Measurements from ENCODE around the gene OSBP2.

The OSBP2 gene

DNA sequence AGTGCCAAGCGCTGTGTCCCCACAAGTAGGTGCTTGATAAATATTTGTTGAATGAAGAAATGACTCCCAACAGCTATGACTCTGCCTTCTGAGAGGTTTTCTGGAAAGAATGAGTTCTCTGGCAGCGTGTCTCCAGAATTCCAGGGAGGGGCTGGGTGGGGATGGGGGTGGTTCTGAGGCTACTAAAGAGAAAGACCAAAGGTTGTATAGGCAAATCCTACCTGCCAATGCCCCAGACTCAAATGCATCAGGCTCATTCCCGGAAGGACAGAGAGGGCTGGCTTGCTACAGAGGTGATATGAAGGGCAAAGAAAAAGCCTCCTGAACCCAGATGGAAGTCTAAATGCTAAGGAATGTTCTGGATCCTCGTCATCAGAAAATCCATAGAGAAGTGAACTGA lies 28.9 kb upstream of the OSBP2 start:
- DNase-seq (ENCODE audit: low read depth) = no peak
- no peak overlapping the region for H3K4me3 ChIP-seq (ENCODE audit: low read depth, low read length)
- TF ChIP-seq, protein P1, sequence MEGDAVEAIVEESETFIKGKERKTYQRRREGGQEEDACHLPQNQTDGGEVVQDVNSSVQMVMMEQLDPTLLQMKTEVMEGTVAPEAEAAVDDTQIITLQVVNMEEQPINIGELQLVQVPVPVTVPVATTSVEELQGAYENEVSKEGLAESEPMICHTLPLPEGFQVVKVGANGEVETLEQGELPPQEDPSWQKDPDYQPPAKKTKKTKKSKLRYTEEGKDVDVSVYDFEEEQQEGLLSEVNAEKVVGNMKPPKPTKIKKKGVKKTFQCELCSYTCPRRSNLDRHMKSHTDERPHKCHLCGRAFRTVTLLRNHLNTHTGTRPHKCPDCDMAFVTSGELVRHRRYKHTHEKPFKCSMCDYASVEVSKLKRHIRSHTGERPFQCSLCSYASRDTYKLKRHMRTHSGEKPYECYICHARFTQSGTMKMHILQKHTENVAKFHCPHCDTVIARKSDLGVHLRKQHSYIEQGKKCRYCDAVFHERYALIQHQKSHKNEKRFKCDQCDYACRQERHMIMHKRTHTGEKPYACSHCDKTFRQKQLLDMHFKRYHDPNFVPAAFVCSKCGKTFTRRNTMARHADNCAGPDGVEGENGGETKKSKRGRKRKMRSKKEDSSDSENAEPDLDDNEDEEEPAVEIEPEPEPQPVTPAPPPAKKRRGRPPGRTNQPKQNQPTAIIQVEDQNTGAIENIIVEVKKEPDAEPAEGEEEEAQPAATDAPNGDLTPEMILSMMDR (IDR thresholded peaks at IDR 0.05; ENCODE audit: control insufficient read depth, extremely low read depth, insufficient read depth) = no peak

DNA sequence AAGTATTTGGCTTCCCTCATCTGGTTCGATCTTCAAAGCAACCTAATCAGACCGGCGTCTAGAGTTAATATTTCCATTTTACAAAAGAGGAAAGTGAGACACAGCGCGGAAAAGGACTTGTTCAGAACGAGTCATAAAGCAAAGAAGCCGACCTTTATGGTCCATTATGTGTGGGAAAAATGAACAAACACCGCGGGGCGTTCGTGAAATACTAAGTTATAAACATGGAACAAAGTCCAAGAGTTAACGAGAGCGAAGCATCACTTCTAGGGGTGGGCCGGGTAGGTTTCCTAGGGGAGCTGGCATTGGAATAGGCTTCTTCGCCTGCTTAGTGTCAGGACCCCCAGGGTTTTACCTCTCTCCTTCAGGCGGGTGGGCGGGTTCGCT lies 27.6 kb upstream of the OSBP2 start:
- TF ChIP-seq, protein P1 (IDR thresholded peaks at IDR 0.05; ENCODE audit: control insufficient read depth, extremely low read depth, insufficient read depth) = no peak
- no peak for DNase-seq (ENCODE audit: low read depth)
- H3K4me3 ChIP-seq (ENCODE audit: low read depth, low read length) = peak overlapping the region; percentile 60

- DNase-seq (ENCODE audit: low read depth) = peak; percentile 49
- H3K4me3 ChIP-seq (ENCODE audit: low read depth, low read length) = peak within 1 kb of the TSS; percentile 60
- TF ChIP-seq, protein P1 (IDR thresholded peaks at IDR 0.05; ENCODE audit: control insufficient read depth, extremely low read depth, insufficient read depth) = no peak
These were observed 26.9 kb upstream of the OSBP2 start, which contains the start of gene DUSP18 for GRCh38 chr22:30667494-30668385. Gene DUSP18, minus strand, starts transcription at chr22:30667875. Its CDS starts 3,872 bp downstream, at chr22:30664003.

DNA sequence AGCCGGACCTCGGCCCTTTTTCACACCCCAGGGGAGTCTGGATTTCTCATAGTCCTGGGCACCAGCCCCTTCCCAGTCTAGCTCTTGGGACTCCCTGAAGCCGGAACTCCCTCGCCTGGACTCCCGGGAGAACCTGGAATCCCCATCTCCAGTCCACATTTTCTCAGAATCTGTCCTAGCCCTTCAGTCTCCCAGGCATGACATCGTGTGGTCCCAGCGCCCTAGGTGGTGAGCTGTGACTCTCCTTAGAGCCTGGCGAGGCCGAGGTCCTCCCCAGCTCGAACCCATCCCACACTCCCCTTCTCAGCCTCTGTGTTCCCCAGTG lies 26.3 kb upstream of the OSBP2 start:
- TF ChIP-seq, protein P1 (IDR thresholded peaks at IDR 0.05; ENCODE audit: control insufficient read depth, extremely low read depth, insufficient read depth) = no peak
- DNase-seq (ENCODE audit: low read depth) = no peak
- peak overlapping the region; percentile 60 for H3K4me3 ChIP-seq (ENCODE audit: low read depth, low read length)

- TF ChIP-seq, protein P1 (IDR thresholded peaks at IDR 0.05; ENCODE audit: control insufficient read depth, extremely low read depth, insufficient read depth) = no peak
- H3K4me3 ChIP-seq (ENCODE audit: low read depth, low read length) = no peak overlapping the region
- DNase-seq (ENCODE audit: low read depth) = no peak
These were observed 23.6 kb upstream of the OSBP2 start for GRCh38 chr22:30671071-30671470.

DNA sequence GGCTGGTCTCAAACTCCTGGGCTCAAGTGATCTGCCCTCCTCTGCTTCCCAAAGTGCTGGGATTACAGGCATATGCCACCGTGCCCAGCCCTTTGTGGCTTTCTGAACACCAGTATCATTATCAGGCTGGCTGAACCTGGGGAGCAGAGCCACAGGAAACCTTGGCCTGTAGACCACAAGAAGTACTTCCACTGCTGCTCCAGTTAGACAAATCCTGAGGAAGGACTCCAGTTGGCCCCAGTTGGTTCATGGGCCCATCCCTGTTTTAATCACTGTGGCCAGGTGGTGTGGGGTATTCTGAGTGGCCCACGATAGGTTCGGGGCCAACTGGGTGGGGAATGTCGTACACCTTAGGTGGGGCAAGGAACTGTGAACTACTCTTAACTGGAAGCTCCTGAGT lies 21.5 kb upstream of the OSBP2 start:
- H3K4me3 ChIP-seq (ENCODE audit: low read depth, low read length) = no peak overlapping the region
- TF ChIP-seq, protein P1 (IDR thresholded peaks at IDR 0.05; ENCODE audit: control insufficient read depth, extremely low read depth, insufficient read depth) = no peak

GRCh38 chr22:30674482-30674881 lies 20.2 kb upstream of the OSBP2 start:
- no peak for DNase-seq (ENCODE audit: low read depth)
- H3K4me3 ChIP-seq (ENCODE audit: low read depth, low read length) = no peak overlapping the region
- TF ChIP-seq, protein P1 (IDR thresholded peaks at IDR 0.05; ENCODE audit: control insufficient read depth, extremely low read depth, insufficient read depth) = no peak

More for the DNA sequence above, 21.5 kb upstream of the OSBP2 start:
- no peak for DNase-seq (ENCODE audit: low read depth)
